Transverse colon (tissue), 4 donors: ENCODE results near the gene ENTPD3. TPM values are rescaled to one million over a fixed set of nuclear protein-coding genes. Genes with fewer than 3 reads are reported as not detected.

Experiments
- DNase-seq: peaks from one replicate; pipeline ENCODE4 v3.0.0-alpha.2; 2019
- H3K27ac ChIP-seq, 4 donors: fragments of 200-600 bp; sonication (generic); 2 replicates each; pipeline ENCODE4 v1.5.1; 2016 to 2018; ENCODE audit warnings: inconsistent platforms in 4 of 4
- H3K27me3 ChIP-seq: fragments of 200-600 bp; sonication (generic); 2 replicates; pipeline ENCODE4 v1.5.1; 2017; ENCODE audit warnings: inconsistent platforms
- H3K36me3 ChIP-seq, 4 donors: fragments of 200-600 bp; sonication (generic); 2 replicates each; pipeline ENCODE4 v1.5.1; 2017 to 2019; ENCODE audit warnings: inconsistent platforms in 4 of 4
- H3K4me1 ChIP-seq, 4 donors: fragments of 200-600 bp; sonication (generic); 2 replicates each; pipeline ENCODE4 v1.5.1; 2017 to 2020; ENCODE audit warnings: inconsistent platforms in 4 of 4
- H3K4me3 ChIP-seq, 4 donors: fragments of 200-600 bp; sonication (generic); 1 replicate in 1 of 4; 2 replicates in 3 of 4; pipeline versions ENCODE4 v1.5.1 to v1.6.1; 2017 to 2019; ENCODE audit warnings: inconsistent platforms in 4 of 4
- H3K9me3 ChIP-seq, 2 donors: fragments of 200-600 bp; sonication (generic); 2 replicates each; pipeline ENCODE4 v1.5.1; 2017 to 2019; ENCODE audit warnings: inconsistent platforms in 2 of 2
- CTCF ChIP-seq, 5 experiments: fragments of 200-600 bp in 3 of 5; fragments of 450-650 bp in 2 of 5; sonication (generic) in 3 of 5; IDR thresholded peaks; 1 replicate in 2 of 5; 2 replicates in 3 of 5; pipeline ENCODE4 v1.5.1; 2016 to 2017; ENCODE audit warnings: antibody characterized with exemption in 5 of 5, inconsistent platforms in 3 of 5, mild to moderate bottlenecking in 2 of 5, moderate library complexity in 1 of 5
- EP300 ChIP-seq: sonication (generic); formaldehyde crosslinking; IDR thresholded peaks from one replicate; pipeline ENCODE4 v1.6.1; 2017; ENCODE audit warnings: antibody characterized with exemption, low read depth
- POLR2A ChIP-seq: fragments of 450-650 bp; IDR thresholded peaks from one replicate; pipeline ENCODE4 v1.6.1; 2016; ENCODE audit warnings: antibody characterized with exemption, mild to moderate bottlenecking, moderate library complexity
- POLR2AphosphoS5 ChIP-seq, 3 donors: sonication (generic); formaldehyde crosslinking; IDR thresholded peaks; one replicate each; pipeline ENCODE4 v1.6.1; 2016; ENCODE audit warnings: antibody characterized with exemption in 3 of 3
- WGBS, 2 donors: methylation state at CpG; one replicate each; pipeline ENCODE4 v1.1.5; 2018; ENCODE audit warnings: low coverage in 1 of 2; 5-methylcytosine and 5-hydroxymethylcytosine counted together
- in situ Hi-C, 4 donors: fragments of 200-750 bp; cut with MboI; loops; one replicate each; pipeline versions ENCODE4 v1.15.0 to v1.15.1; 2017; ENCODE audit warnings: low sequenced_read_pairs in 3 of 4, low pct_ligation_motif_present in 1 of 4, low pct_unique_long_range_greater_than_20kb in 1 of 4
- intact Hi-C: fragments of 100-400 bp; cut with DNase I; formaldehyde crosslinking; loops from one replicate; pipeline ENCODE4 v1.15.1; 2023; ENCODE audit warnings: low total_unique reads
- total RNA-seq, 4 donors: library from RNA; depleted of rRNA; stranded (reverse); fragments of >200 nt; gene quantifications; one replicate each; pipeline ENCODE4 v1.1.0, GENCODE V29; 2016

ENTPD3 gene
- total RNA-seq, 4 donors from 2014 or later: 0.37 to 7.2 (median 2.0) TPM

- TF ChIP-seq POLR2A (no peak), POLR2AphosphoS5 (IDR thresholded peaks at IDR 0.05) (no peak), EP300 (no peak), CTCF (IDR thresholded peaks at IDR 0.05) (no peak)
- intact Hi-C loops (no loop called here), in situ Hi-C loops (no loop called here)
- Histone ChIP-seq H3K4me3 (no peak overlapping the region), H3K9me3 (no peaks in the 10 kb centered on the region), H3K27ac (no peak overlapping the region), H3K27me3 (no peaks in the 10 kb centered on the region), H3K36me3 (no peaks in the 10 kb centered on the region), H3K4me1 (no peaks in the 10 kb centered on the region)
- no peak for DNase-seq
- 30% methylated on average over 3 of the region's 3 CpGs; no CpG with 5 or more reads in 1 of the 2 donors for WGBS, 2 donors
Observed at GRCh38 chr3:40398346-40398745, 11.4 kb downstream of the ENTPD3 start.

GRCh38 chr3:40404591-40405198 lies 17.7 kb downstream of the ENTPD3 start:
- in situ Hi-C loops (no loop called here), intact Hi-C loops (no loop called here)
- no peaks in the 10 kb centered on the region for H3K9me3 ChIP-seq
- WGBS, 2 donors: 84% methylated on average over 2 of the region's 2 CpGs; no CpG with 5 or more reads in 1 of the 2 donors
- no peaks in the 10 kb centered on the region for H3K36me3 ChIP-seq
- TF ChIP-seq EP300 (no peak), CTCF (IDR thresholded peaks at IDR 0.05) (no peak)
- no peaks in the 10 kb centered on the region for H3K4me1 ChIP-seq
- no peak overlapping the region for H3K4me3 ChIP-seq
- H3K27ac ChIP-seq: no peak overlapping the region
- DNase-seq: no peak
- no peaks in the 10 kb centered on the region for H3K27me3 ChIP-seq

DNA sequence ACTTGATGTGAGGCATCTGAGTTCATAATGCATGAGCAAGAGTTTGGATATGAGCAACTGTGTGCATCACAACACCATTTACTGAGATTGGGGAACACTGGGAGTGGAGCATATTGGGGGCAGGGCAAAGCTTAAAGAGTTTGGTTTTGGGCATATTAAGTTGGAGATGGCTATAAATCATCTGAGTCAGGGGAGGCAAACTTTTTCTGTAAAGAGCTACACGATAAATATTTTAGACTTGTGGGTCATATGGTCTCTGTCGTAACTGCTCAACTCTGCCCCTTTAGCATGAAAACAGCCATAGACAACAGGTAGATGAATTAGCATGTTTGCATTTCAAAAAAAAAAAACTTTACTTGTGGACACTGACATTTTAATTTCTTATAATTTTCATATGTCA lies 20.0 kb downstream of the ENTPD3 start:
- no peaks in the 10 kb centered on the region for H3K36me3 ChIP-seq
- no peaks in the 10 kb centered on the region for H3K27me3 ChIP-seq
- no peak overlapping the region for H3K27ac ChIP-seq
- H3K9me3 ChIP-seq: no peaks in the 10 kb centered on the region
- H3K4me3 ChIP-seq: no peak overlapping the region
- TF ChIP-seq POLR2AphosphoS5 (IDR thresholded peaks at IDR 0.05): no peak
- no peak for TF ChIP-seq CTCF (IDR thresholded peaks at IDR 0.05)
- TF ChIP-seq EP300: no peak
- no peak for TF ChIP-seq POLR2A
- 64 to 85% methylated on average over 2 of the region's 2 CpGs for WGBS, 2 donors
- DNase-seq: no peak
- in situ Hi-C loops (no loop called here), intact Hi-C loops (no loop called here)
- H3K4me1 ChIP-seq: no peaks in the 10 kb centered on the region

- Histone ChIP-seq H3K36me3 (no peaks in the 10 kb centered on the region), H3K9me3 (no peaks in the 10 kb centered on the region), H3K4me1 (no peaks in the 10 kb centered on the region), H3K27ac (no peak overlapping the region), H3K27me3 (no peaks in the 10 kb centered on the region), H3K4me3 (no peak overlapping the region)
- no peak for TF ChIP-seq POLR2A
- no peak for TF ChIP-seq EP300
- TF ChIP-seq POLR2AphosphoS5 (IDR thresholded peaks at IDR 0.05): no peak
- TF ChIP-seq CTCF (IDR thresholded peaks at IDR 0.05): no peak
- WGBS, 2 donors: 78 to 90% methylated on average over 2 to 3 of the region's 3 CpGs
- in situ Hi-C loops (no loop called here), intact Hi-C loops (no loop called here)
- no peak for DNase-seq
Observed at GRCh38 chr3:40407611-40408010, 20.6 kb downstream of the ENTPD3 start.
